ENCODE measurements around the gene CITED1. TPM values are rescaled to one million over a fixed set of nuclear protein-coding genes. Genes with fewer than 3 reads are reported as not detected.

Gene CITED1
- total and polyA plus RNA-seq, 2 donors (not counting 3 experiments of a cell fraction or from before 2014, with no cell fraction given): not detected

DNA sequence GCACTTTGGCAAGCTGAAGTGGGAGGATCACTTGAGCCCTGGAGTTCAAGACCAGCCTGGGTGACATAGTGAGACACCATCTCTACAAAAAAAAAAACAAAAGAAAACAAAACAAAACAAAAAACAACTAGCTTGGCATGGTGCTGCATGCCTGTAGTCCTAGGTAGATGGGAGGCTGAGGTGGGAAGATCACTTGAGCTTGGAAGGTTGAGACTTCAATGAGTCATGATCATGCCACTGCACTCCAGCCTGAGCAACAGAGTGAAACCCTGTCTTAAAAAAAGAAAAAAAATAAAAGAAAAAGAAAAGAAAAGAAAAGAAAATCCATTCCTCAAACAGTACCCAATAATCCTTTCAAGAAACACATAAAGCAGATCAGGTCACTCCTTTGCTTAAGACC, 52.0 kb downstream of the CITED1 start:
- Histone ChIP-seq H3K27me3 (ENCODE audit: control insufficient read depth in 2 of 2, insufficient read depth in 2 of 2, low read length in 2 of 2) (peaks cover 0 to 4% of the 10 kb centered on the region in 2 experiments), H2AFZ (ENCODE audit: low read depth, low read length) (no peak overlapping the region), H3K9me1 (replicated peaks; ENCODE audit: control insufficient read depth, extremely low read depth, insufficient read depth, low read length) (no peaks in the 10 kb centered on the region), H3K36me3 (ENCODE audit: control insufficient read depth in 2 of 2, extremely low read depth in 1 of 2, insufficient read depth in 2 of 2, low read length in 2 of 2) (no peaks in the 10 kb centered on the region), H3K4me3 (replicated peaks in 1 of 3; ENCODE audit: insufficient read depth in 1 of 3, low read depth in 1 of 3, low read length in 3 of 3) (no peak overlapping the region), H3K4me2 (ENCODE audit: insufficient read depth, low read length) (no peak overlapping the region), H3K4me1 (ENCODE audit: control insufficient read depth, extremely low read depth, insufficient read depth, low read length) (peaks cover 6% of the 10 kb centered on the region), H3K27ac (ENCODE audit: insufficient read depth, low read depth, low read length) (no peak overlapping the region), H3K9ac (replicated peaks; ENCODE audit: extremely low read depth, insufficient read depth, low read length) (no peak overlapping the region), H3K9me3 (replicated peaks; ENCODE audit: control insufficient read depth, insufficient read depth, low read length) (no peaks in the 10 kb centered on the region), H4K20me1 (replicated peaks; ENCODE audit: control insufficient read depth, extremely low read depth, insufficient read depth, low read length) (no peaks in the 10 kb centered on the region), H3K79me2 (ENCODE audit: control insufficient read depth, insufficient read depth, low read length) (no peaks in the 10 kb centered on the region)
- CTCF ChIA-PET: interaction anchor here (1.6 kb wide), 1 partner anchor 8 kb away, joined by 8 read pairs; no protein-coding TSS in a partner anchor
- no peak for FAIRE-seq
- TF ChIP-seq POLR2A (IDR thresholded peaks at IDR 0.05; ENCODE audit: low read depth, low read length) (no peak), EZH2 (IDR thresholded peaks at IDR 0.05; ENCODE audit: borderline replicate concordance, low read depth, low read length, severe bottlenecking) (no peak), FOS (IDR thresholded peaks at IDR 0.05; ENCODE audit: borderline replicate concordance, insufficient read depth, low read length) (no peak), POLR2AphosphoS5 (IDR thresholded peaks at IDR 0.05; ENCODE audit: insufficient read depth, low read depth, low read length) (no peak), JUN (IDR thresholded peaks at IDR 0.05; ENCODE audit: borderline replicate concordance, insufficient read depth, insufficient read length, low read depth) (no peak), GATA2 (IDR thresholded peaks at IDR 0.05; ENCODE audit: insufficient read depth, insufficient read length, low read depth, low read length) (no peak), MYC (IDR thresholded peaks at IDR 0.05; ENCODE audit: low read depth, low read length) (no peak)
- TF ChIP-seq, protein P1, sequence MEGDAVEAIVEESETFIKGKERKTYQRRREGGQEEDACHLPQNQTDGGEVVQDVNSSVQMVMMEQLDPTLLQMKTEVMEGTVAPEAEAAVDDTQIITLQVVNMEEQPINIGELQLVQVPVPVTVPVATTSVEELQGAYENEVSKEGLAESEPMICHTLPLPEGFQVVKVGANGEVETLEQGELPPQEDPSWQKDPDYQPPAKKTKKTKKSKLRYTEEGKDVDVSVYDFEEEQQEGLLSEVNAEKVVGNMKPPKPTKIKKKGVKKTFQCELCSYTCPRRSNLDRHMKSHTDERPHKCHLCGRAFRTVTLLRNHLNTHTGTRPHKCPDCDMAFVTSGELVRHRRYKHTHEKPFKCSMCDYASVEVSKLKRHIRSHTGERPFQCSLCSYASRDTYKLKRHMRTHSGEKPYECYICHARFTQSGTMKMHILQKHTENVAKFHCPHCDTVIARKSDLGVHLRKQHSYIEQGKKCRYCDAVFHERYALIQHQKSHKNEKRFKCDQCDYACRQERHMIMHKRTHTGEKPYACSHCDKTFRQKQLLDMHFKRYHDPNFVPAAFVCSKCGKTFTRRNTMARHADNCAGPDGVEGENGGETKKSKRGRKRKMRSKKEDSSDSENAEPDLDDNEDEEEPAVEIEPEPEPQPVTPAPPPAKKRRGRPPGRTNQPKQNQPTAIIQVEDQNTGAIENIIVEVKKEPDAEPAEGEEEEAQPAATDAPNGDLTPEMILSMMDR (IDR thresholded peaks at IDR 0.05; ENCODE audit: extremely low read depth in 1 of 2, insufficient read depth in 1 of 2, low read depth in 1 of 2, low read length in 2 of 2): no peak
- TF ChIP-seq, protein P2, sequence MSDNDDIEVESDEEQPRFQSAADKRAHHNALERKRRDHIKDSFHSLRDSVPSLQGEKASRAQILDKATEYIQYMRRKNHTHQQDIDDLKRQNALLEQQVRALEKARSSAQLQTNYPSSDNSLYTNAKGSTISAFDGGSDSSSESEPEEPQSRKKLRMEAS (IDR thresholded peaks at IDR 0.05; ENCODE audit: insufficient read depth, insufficient read length): no peak
- POLR2A ChIA-PET: no interaction called here
- dilution Hi-C loops (cut with MboI; ENCODE audit: extremely low pct_ligation_motif_present, low sequenced_read_pairs) (no loop called here), intact Hi-C loops (cut with micrococcal nuclease) (no loop called here)
- no TSS peak for BruUV-seq (replicated peaks)
- DNase-seq (ENCODE audit: low read depth, low spot score): no peak

Small RNAs within 50 kb of the gene (small RNA-seq; reads per million reads assigned to genes)
- gene RF00019 (ENCODE audit: insufficient read depth, insufficient read length, low read depth, low replicate concordance): not detected

Other genes with a start within 250 kb of the CITED1 start
- 1.7 and 2.1 TPM in 2 replicates for gene RTL5, start 174.0 kb downstream of the CITED1 start, total RNA-seq
- 0.99 and 1.0 TPM in 2 replicates for gene RTL5, start 174.0 kb downstream of the CITED1 start, polyA plus RNA-seq
- 9.9 and 10.4 TPM in 2 replicates for gene PIN4, start 124.2 kb downstream of the CITED1 start, total RNA-seq
- 2.1 and 4.5 TPM in 2 replicates for gene PIN4, start 124.2 kb downstream of the CITED1 start, polyA plus RNA-seq
- gene ERCC6L, start 66.9 kb downstream of the CITED1 start, total RNA-seq: 6.7 and 7.5 TPM in 2 replicates
- gene ERCC6L, start 66.9 kb downstream of the CITED1 start, polyA plus RNA-seq: 0.62 and 0.92 TPM in 2 replicates
- gene RPS4X, start 28.7 kb downstream of the CITED1 start, total RNA-seq: 676 and 716 TPM in 2 replicates
- 890 and 1,035 TPM in 2 replicates for gene RPS4X, start 28.7 kb downstream of the CITED1 start, polyA plus RNA-seq